ENCODE measurements around the gene PSMB2. TPM values are rescaled to one million over a fixed set of nuclear protein-coding genes. Genes with fewer than 3 reads are reported as not detected.

PSMB2 gene
- total RNA-seq, 1 experiment from 2014 or later, result 86.0 TPM

- no peak overlapping the region for H2BK120ac ChIP-seq (ENCODE audit: low read depth, low read length, poor library complexity, severe bottlenecking)
- peaks cover 2% of the 10 kb centered on the region for H4K20me1 ChIP-seq (ENCODE audit: control insufficient read depth, insufficient read depth, insufficient read length)
- Mint-ChIP-seq H3K27me3 (ENCODE audit: low read depth) (peaks cover 2% of the 10 kb centered on the region; the same call in 1 of the 2 replicates), H3K4me3 (no peak overlapping the region), H3K9me3 (no peaks in the 10 kb centered on the region; a peak in 1 of 5 replicates), H3K4me1 (no peaks in the 10 kb centered on the region), H3K27ac (no peak overlapping the region), H3K36me3 (ENCODE audit: insufficient read depth in 1 of 3, low read depth in 3 of 3) (peaks cover 0 to 3% (median 0%) of the 10 kb centered on the region in 3 experiments; a peak in 2 of 7 replicates)
- H4K5ac ChIP-seq (ENCODE audit: insufficient read length, low read depth, low read length), result no peak overlapping the region
- no peak overlapping the region for H3K4me2 ChIP-seq (ENCODE audit: insufficient read depth, insufficient read length, low read length)
- H4K8ac ChIP-seq (replicated peaks; ENCODE audit: insufficient read length, low read depth, low read length), result no peak overlapping the region
- H3K79me1 ChIP-seq (ENCODE audit: insufficient read depth, low read depth, low read length, poor library complexity, severe bottlenecking), result no peaks in the 10 kb centered on the region
- H3K27me3 ChIP-seq (ENCODE audit: insufficient read depth, low read length), result no peaks in the 10 kb centered on the region
- no peaks in the 10 kb centered on the region for H3K4me1 ChIP-seq (ENCODE audit: insufficient read depth, low read length)
- no peak overlapping the region for H3K14ac ChIP-seq (ENCODE audit: insufficient read depth, low read length)
- H2BK5ac ChIP-seq (ENCODE audit: insufficient read length, low read length), result no peak overlapping the region
- no peak for TF ChIP-seq CTCF (conservative IDR thresholded peaks at IDR 0.05)
- H3K27ac ChIP-seq (ENCODE audit: insufficient read length, low read depth, low read length), result no peak overlapping the region
- no peak overlapping the region for H3K18ac ChIP-seq (ENCODE audit: insufficient read length, low read depth, low read length)
- no peak overlapping the region for H4K91ac ChIP-seq (ENCODE audit: insufficient read length, low read depth, low read length)
- no peaks in the 10 kb centered on the region for H3K9me3 ChIP-seq (ENCODE audit: control insufficient read depth, low read depth, low read length)
- H2AK5ac ChIP-seq (ENCODE audit: insufficient read length, low read length), result no peak overlapping the region
- H2BK15ac ChIP-seq (ENCODE audit: low read depth, low read length), result no peak overlapping the region
- no peak overlapping the region for H2BK12ac ChIP-seq (ENCODE audit: insufficient read length, low read depth, low read length)
- no CpG with 5 or more reads among the region's 9 CpGs for WGBS (ENCODE audit: extremely low coverage, insufficient read length, low lambda C conversion rate)
- H3K23ac ChIP-seq (ENCODE audit: insufficient read length, low read depth, low read length), result no peak overlapping the region
- H3K79me2 ChIP-seq (ENCODE audit: insufficient read depth, low read length), result no peaks in the 10 kb centered on the region
- H3K23me2 ChIP-seq (ENCODE audit: insufficient read length, low read depth, low read length, poor library complexity, severe bottlenecking), result no peaks in the 10 kb centered on the region
- H3T11ph ChIP-seq (ENCODE audit: low read length), result no peak overlapping the region
- no peak for DNase-seq
- no peak overlapping the region for H2AFZ ChIP-seq (ENCODE audit: low read length)
- H2BK20ac ChIP-seq (ENCODE audit: low read depth, low read length, poor library complexity, severe bottlenecking), result no peak overlapping the region
- no peak overlapping the region for H3K4ac ChIP-seq (ENCODE audit: low read depth, low read length)
- no peak overlapping the region for H3K56ac ChIP-seq (ENCODE audit: insufficient read length, low read depth, low read length)
- H3K9ac ChIP-seq (ENCODE audit: extremely low read depth, insufficient read length, low read length), result no peak overlapping the region
Measured at GRCh38 chr1:35594005-35594760, 47.1 kb downstream of the PSMB2 start.

Measured in H9 (cell line).